HepG2 (cell line): ENCODE data around the gene ADGRL3. TPM values are rescaled to one million over a fixed set of nuclear protein-coding genes. Genes with fewer than 3 reads are reported as not detected.

ENCODE experiments used
- ATAC-seq: fragments of 200-7000 bp; cut with Tn5 transposase; 3 replicates; pipeline ENCODE4 v1.9.1; 2020; ENCODE audit warnings: mild to moderate bottlenecking, moderate library complexity
- BruUV-seq: library from RNA; stranded (reverse); fragments of 400-500 nt; replicated peaks from 2 replicates; lab custom pipeline; 2021; lab: Mats Ljungman, UMichigan
- CTCF ChIA-PET: fragments of 300-600 bp; formaldehyde crosslinking; extraction: SDS; loops from one replicate; lab custom pipeline; 2021; ENCODE audit warnings: low total read pairs, inconsistent platforms, low intra/inter-chr PET ratio; lab: Yijun Ruan, JAX
- POLR2A ChIA-PET: fragments of 350-600 bp; sonication (Branson Sonifier 250); formaldehyde crosslinking; loops from one replicate; lab custom pipeline; 2020; ENCODE audit warnings: antibody characterized with exemption, inconsistent platforms; lab: Yijun Ruan, JAX
- DNase-seq: peaks from one replicate; pipeline ENCODE4 v3.0.0-alpha.2; 2015; ENCODE audit warnings: low spot score
- FAIRE-seq: peaks from 3 replicates; lab custom pipeline; 2011; peaks lifted over from hg19 to GRCh38; lab: Jason Lieb, UNC
- H2AFZ ChIP-seq: one replicate; pipeline ENCODE4 v1.6.1; 2011; ENCODE audit warnings: low read length, inconsistent platforms
- H3K27ac ChIP-seq: fragments of 300-600 bp; 3 replicates; pipeline ENCODE4 v1.8.0; 2011; ENCODE audit warnings: mixed run types, mild to moderate bottlenecking, mixed read lengths, low read length, inconsistent platforms; ENCODE audit not compliant: insufficient read depth; ENCODE audit errors: extremely low read length
- H3K27me3 ChIP-seq, 2 experiments: fragments of 200-600 bp in 1 of 2; 2 replicates in 1 of 2; 3 replicates in 1 of 2; pipeline versions ENCODE4 v1.6.0 to v1.8.0; 2011; ENCODE audit warnings: low read length in 2 of 2, mild to moderate bottlenecking in 2 of 2, moderate library complexity in 2 of 2, inconsistent platforms in 1 of 2; ENCODE audit not compliant: insufficient read depth in 2 of 2, control insufficient read depth in 1 of 2
- H3K36me3 ChIP-seq, 2 experiments: fragments of 200-600 bp in 1 of 2; replicated peaks in 1 of 2; 2 replicates in 1 of 2; 3 replicates in 1 of 2; pipeline versions ENCODE4 v1.5.1 to v1.8.0; 2011; ENCODE audit warnings: low read length in 2 of 2, inconsistent platforms in 1 of 2; ENCODE audit not compliant: insufficient read depth in 2 of 2, control insufficient read depth in 1 of 2
- H3K4me1 ChIP-seq: 2 replicates; pipeline ENCODE4 v1.5.1; 2012; ENCODE audit warnings: low read length, inconsistent platforms; ENCODE audit not compliant: insufficient read depth
- H3K4me2 ChIP-seq: 2 replicates; pipeline ENCODE4 v1.6.0; 2011; ENCODE audit warnings: low read depth, low read length, inconsistent platforms
- H3K4me3 ChIP-seq, 3 experiments: fragments of 200-600 bp in 1 of 3; sonication (generic), shearing (Covaris generic) in 1 of 3; replicated peaks in 1 of 3; 2 replicates each; pipeline ENCODE4 v1.5.1; 2011 to 2016; ENCODE audit warnings: low read length in 3 of 3, inconsistent platforms in 2 of 3, low read depth in 2 of 3, mild to moderate bottlenecking in 2 of 3, control low read depth in 1 of 3, mixed read lengths in 1 of 3; ENCODE audit not compliant: insufficient read depth in 1 of 3
- H3K79me2 ChIP-seq: one replicate; pipeline ENCODE4 v1.6.1; 2011; ENCODE audit warnings: low read length, inconsistent platforms; ENCODE audit not compliant: insufficient read depth
- H3K9ac ChIP-seq: 2 replicates; pipeline ENCODE4 v1.6.0; 2011; ENCODE audit warnings: mild to moderate bottlenecking, low read depth, low read length, inconsistent platforms; ENCODE audit not compliant: insufficient read depth
- H3K9me3 ChIP-seq: 2 replicates; pipeline ENCODE4 v1.5.1; 2012; ENCODE audit warnings: mild to moderate bottlenecking, low read length
- H4K20me1 ChIP-seq: 2 replicates; pipeline ENCODE4 v1.6.0; 2011; ENCODE audit warnings: inconsistent platforms, mild to moderate bottlenecking, low read length, moderate library complexity; ENCODE audit not compliant: insufficient read depth
- BCL6 ChIP-seq: IDR thresholded peaks from 2 replicates; pipeline ENCODE4 v1.6.1; 2016; ENCODE audit warnings: missing genetic modification reagents, missing compliant biosample characterization
- ETV5 ChIP-seq: IDR thresholded peaks from 2 replicates; pipeline ENCODE4 v1.6.1; 2018; ENCODE audit warnings: missing biosample characterization, missing genetic modification reagents, inconsistent platforms, borderline replicate concordance
- HDAC1 ChIP-seq: sonication (generic); formaldehyde crosslinking; IDR thresholded peaks from 2 replicates; pipeline ENCODE4 v1.5.1; 2020; ENCODE audit warnings: mild to moderate bottlenecking, missing genetic modification reagents
- KLF15 ChIP-seq: sonication (generic); formaldehyde crosslinking; IDR thresholded peaks from 2 replicates; pipeline ENCODE4 v1.8.1; 2023; ENCODE audit warnings: borderline replicate concordance, mild to moderate bottlenecking, inconsistent platforms, missing genetic modification reagents, mixed read lengths
- MED8 ChIP-seq: sonication (generic); formaldehyde crosslinking; IDR thresholded peaks from 2 replicates; pipeline ENCODE4 v1.8.1; 2023; ENCODE audit warnings: mild to moderate bottlenecking, missing genetic modification reagents; ENCODE audit not compliant: insufficient replicate concordance
- RAD21 ChIP-seq: fragments of 450-650 bp; formaldehyde crosslinking; IDR thresholded peaks from 2 replicates; pipeline ENCODE4 v1.5.0; 2020; ENCODE audit warnings: mild to moderate bottlenecking
- TCF7L2 ChIP-seq: IDR thresholded peaks from 2 replicates; pipeline ENCODE4 v1.6.1; 2011; ENCODE audit warnings: mild to moderate bottlenecking, low read depth, low read length, moderate library complexity
- ZBTB7A ChIP-seq: sonication (generic); formaldehyde crosslinking; IDR thresholded peaks from 2 replicates; pipeline ENCODE4 v1.8.0; 2022; ENCODE audit warnings: mild to moderate bottlenecking, missing genetic modification reagents
- in situ Hi-C: cut with HindIII; loops from 2 replicates; pipeline ENCODE4 v1.10.0; 2017; ENCODE audit warnings: low pct_unique_long_range_greater_than_20kb; ENCODE audit not compliant: extremely low pct_ligation_motif_present
- intact Hi-C: fragments of 100-400 bp; cut with micrococcal nuclease; formaldehyde crosslinking; loops from one replicate; pipeline ENCODE4 v1.10.0; 2022; ENCODE audit not compliant: unreplicated experiment
- polyA plus RNA-seq, 8 experiments: library from polyadenylated mRNA; depleted of rRNA in 3 of 8; stranded (reverse) in 7 of 8; unstranded in 1 of 8; fragments of >200 nt; fragmentation: Illumina TruSeq in 4 of 8; extraction: Trizol in 4 of 8; gene quantifications; 2 replicates each; pipeline versions ENCODE4 v1.2.1 to v1.2.3, GENCODE V29; 2011 to 2016; ENCODE audit warnings: low read depth in 4 of 8, missing spikeins in 1 of 8, mixed read lengths in 1 of 8; ENCODE audit not compliant: insufficient read depth in 1 of 8
- small RNA-seq, 3 experiments: library from RNA; depleted of rRNA; stranded (forward); fragments of <200 nt; gene quantifications; one replicate each; pipeline ENCODE3, GENCODE V24; 2012; ENCODE audit warnings: low read depth in 2 of 3, low replicate concordance in 1 of 3; ENCODE audit not compliant: insufficient read length in 3 of 3, insufficient read depth in 2 of 3
- total RNA-seq, 5 experiments: library from RNA; depleted of rRNA; stranded (reverse); fragments of >200 nt; fragmentation: Illumina TruSeq; extraction: Trizol; gene quantifications; 2 replicates each; pipeline ENCODE4 v1.2.3, GENCODE V29; 2016; ENCODE audit warnings: low read depth in 1 of 5
- TF ChIP-seq, protein P1 (sequence below): sonication (generic); formaldehyde crosslinking; IDR thresholded peaks from 2 replicates; pipeline ENCODE4 v1.5.1; 2020; ENCODE audit warnings: mild to moderate bottlenecking, missing genetic modification reagents, moderate library complexity

Gene ADGRL3
- total and polyA plus RNA-seq, 2 of the 13 experiments (the other 11 are each of a cell fraction or from before 2014, with no cell fraction given): 0.04 to 0.05 TPM

DNA sequence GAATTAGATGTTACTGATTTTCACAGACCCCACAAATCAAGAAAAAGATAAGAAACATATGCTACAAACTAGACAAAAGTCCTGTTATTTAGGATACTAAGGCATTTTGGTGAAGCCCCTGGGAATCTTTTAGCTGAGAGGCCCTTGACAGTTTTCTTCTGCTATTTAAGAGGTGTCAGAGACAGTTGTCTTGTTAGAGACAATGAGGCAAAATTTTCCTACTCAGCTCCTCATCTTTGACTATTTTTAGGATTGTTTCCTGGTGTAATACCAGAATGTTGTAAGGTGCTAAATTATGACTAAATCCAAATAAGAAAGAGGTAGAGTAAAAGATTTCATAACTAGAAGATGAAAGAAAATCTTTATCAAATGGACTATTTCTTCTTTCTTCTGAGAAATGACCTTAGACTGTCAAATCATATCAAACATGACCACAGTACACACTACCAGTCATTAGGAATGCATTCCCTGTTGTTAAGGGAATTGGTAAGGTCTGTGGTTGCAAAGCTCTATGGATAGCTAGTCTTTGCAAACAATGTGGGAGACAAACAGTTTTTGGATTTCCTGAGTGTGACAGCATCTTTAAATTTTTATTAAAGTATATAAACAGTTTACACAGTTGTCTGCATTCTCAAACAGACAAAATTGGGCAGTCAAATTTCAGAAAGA, 926.1 kb downstream of the ADGRL3 start:
- H3K4me1 ChIP-seq: no peaks in the 10 kb centered on the region
- in situ Hi-C loops: no loop called here
- H3K27me3 ChIP-seq: no peaks in the 10 kb centered on the region
- intact Hi-C loops: no loop called here
- H2AFZ ChIP-seq: no peak overlapping the region
- peaks cover 7% of the 10 kb centered on the region for H3K9me3 ChIP-seq
- BruUV-seq: no TSS peak
- no peak overlapping the region for H3K4me2 ChIP-seq
- H3K27ac ChIP-seq: no peak overlapping the region
- TF ChIP-seq RAD21: no peak
- TF ChIP-seq TCF7L2: no peak
- no peak for TF ChIP-seq BCL6 (CRISPR knock-in tag)
- TF ChIP-seq ETV5 (CRISPR knock-in tag): no peak
- TF ChIP-seq KLF15 (CRISPR knock-in tag): no peak
- no peak for TF ChIP-seq HDAC1 (CRISPR knock-in tag)
- TF ChIP-seq ZBTB7A (CRISPR knock-in tag): no peak
- no peak for TF ChIP-seq MED8 (CRISPR knock-in tag)
- TF ChIP-seq, protein P1, sequence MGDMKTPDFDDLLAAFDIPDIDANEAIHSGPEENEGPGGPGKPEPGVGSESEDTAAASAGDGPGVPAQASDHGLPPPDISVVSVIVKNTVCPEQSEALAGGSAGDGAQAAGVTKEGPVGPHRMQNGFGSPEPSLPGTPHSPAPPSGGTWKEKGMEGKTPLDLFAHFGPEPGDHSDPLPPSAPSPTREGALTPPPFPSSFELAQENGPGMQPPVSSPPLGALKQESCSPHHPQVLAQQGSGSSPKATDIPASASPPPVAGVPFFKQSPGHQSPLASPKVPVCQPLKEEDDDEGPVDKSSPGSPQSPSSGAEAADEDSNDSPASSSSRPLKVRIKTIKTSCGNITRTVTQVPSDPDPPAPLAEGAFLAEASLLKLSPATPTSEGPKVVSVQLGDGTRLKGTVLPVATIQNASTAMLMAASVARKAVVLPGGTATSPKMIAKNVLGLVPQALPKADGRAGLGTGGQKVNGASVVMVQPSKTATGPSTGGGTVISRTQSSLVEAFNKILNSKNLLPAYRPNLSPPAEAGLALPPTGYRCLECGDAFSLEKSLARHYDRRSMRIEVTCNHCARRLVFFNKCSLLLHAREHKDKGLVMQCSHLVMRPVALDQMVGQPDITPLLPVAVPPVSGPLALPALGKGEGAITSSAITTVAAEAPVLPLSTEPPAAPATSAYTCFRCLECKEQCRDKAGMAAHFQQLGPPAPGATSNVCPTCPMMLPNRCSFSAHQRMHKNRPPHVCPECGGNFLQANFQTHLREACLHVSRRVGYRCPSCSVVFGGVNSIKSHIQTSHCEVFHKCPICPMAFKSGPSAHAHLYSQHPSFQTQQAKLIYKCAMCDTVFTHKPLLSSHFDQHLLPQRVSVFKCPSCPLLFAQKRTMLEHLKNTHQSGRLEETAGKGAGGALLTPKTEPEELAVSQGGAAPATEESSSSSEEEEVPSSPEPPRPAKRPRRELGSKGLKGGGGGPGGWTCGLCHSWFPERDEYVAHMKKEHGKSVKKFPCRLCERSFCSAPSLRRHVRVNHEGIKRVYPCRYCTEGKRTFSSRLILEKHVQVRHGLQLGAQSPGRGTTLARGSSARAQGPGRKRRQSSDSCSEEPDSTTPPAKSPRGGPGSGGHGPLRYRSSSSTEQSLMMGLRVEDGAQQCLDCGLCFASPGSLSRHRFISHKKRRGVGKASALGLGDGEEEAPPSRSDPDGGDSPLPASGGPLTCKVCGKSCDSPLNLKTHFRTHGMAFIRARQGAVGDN (CRISPR knock-in tag): no peak
- CTCF ChIA-PET: no interaction called here
- H3K9ac ChIP-seq: no peak overlapping the region
- FAIRE-seq (no peak), ATAC-seq (no peak), DNase-seq (no peak)
- H3K36me3 ChIP-seq: no peaks in the 10 kb centered on the region
- no peak overlapping the region for H3K4me3 ChIP-seq
- H3K79me2 ChIP-seq: no peaks in the 10 kb centered on the region
- POLR2A ChIA-PET: no interaction called here
- H4K20me1 ChIP-seq: no peaks in the 10 kb centered on the region

Small RNAs within 50 kb of the gene (small RNA-seq; reads per million reads assigned to genes)
- 0 reads per million in 3 experiments for gene RF00019
